Hypothalamus (tissue), 51 donors: ENCODE results near the gene RCVRN.

Experiments used
- DNase-seq, 51 donors: peaks; one replicate each; lab custom pipeline; 2025; lab: John Stamatoyannopoulos, UW

Gene RCVRN

DNA sequence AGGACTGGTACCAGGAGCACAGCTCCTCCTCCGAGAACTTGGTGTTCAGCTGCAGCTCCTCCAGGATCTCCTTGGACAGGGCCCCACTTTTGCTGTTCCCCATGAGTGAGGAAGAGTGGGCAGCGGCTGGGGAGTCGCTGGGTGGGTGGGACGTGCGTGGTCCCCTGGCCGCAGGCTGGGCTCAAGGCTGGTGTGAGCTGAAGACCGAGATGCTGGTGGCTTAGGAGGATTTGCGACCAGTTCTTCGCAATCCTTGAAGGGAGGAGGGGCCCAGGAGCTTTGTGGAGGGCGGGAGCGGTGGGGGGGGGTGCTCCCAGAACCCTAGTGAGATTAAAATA, at the start of gene RCVRN:
RCVRN (minus strand) TSS at position 194 of the 338 bp plus-strand sequence; CDS start at position 103, 91 bp downstream.
- no peak for DNase-seq

DNA sequence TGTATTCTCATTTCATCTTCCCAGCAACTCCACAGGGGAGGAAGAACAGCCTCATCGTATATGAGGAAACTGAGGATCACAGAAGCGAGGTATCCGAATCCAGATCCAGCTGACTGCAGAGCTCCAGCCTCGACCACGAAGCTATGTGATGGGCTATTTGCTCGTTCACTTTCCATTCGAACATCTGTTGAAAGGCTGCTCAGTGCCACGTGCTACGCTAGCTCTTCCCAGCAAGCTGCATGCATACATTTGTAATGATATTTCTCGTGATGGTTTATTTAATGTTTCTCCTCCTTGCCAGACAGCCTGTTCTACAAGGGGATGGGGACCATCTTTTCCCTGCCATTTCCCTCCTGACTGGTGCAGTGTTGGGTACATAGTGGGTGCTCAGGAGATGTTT, 48.4 kb upstream of the RCVRN start:
- no peak for DNase-seq

DNA sequence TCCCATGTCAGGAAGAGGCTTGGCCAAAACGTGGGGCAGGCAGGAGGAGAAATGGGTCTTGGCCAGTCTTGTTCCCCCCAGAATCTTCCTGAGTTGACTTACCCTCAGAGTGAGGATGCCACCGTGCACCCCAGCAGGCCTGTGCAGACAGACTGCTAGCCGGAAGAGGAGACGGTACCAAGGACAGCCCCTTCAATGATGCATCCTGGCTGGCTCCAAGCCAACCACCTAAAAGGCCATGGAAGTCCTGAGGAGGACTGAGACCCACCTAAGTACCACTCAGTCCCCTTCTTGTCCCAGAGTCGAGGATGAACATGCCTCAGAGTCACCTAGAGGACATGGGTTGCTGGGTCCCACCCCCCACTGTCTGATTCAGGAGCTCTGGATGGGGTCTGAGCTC, 46.7 kb upstream of the RCVRN start:
- no peak for DNase-seq

GRCh38 chr17:9948928-9949327, 43.9 kb upstream of the RCVRN start:
- DNase-seq = no peak

DNA sequence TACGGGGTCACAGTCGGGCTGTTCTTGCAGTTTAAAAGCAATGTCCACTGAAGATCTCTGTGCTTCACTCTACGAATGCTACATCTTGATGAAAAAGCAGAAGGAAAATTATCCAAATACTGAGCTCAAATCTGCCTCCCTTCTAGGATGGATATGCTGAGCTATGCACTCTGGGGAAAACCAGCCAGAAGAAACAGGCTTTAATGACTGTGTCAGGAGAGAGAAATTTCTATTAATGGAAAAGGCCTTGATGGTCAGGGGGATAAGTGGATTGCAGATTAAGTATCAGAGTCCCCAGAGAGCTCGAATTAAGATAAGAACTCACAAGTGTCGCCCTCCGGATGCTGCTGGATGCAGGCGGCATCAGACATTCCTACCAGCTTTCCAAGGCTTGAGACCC, 39.6 kb upstream of the RCVRN start:
- no peak for DNase-seq

DNA sequence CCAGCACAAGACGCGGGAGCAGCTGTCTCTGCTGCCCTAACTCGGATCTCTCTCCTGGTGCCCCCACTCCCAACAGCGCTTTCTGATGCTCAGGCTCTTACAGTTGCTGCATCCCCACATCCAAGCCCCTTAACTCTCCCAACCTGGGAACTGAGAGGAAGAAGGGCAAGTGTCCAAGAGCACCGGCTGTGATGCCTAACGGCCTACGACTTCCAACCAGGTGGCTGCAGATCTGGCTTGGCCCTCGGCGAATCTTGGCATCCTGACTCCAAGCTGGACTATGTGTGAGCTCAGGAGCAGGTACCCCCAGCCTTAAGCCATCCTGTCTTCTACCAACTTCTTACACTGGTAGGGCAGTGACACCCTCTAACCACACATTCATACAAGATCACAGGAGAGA, 38.3 kb upstream of the RCVRN start:
- DNase-seq = no peak

GRCh38 chr17:9942885-9943284, 37.8 kb upstream of the RCVRN start:
- DNase-seq = no peak

DNA sequence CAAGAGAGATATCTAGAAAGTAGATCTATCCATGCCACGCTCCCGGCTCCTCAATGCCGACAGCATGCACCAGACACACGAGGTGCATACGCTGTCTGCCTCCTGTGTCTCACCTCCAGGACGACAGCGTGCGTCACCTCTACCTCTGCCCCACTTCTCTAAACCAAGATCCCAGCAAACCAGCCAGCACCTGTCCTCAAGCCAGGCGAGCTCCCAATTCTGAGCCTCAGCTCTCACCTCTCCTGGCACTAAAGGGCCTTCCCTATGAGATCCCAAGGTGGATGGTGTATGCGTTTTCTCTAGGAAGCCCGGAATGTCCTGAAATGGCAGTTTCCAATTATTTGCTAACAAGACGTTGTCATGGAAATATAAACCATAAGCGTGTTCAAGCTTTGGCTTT, 36.2 kb upstream of the RCVRN start:
- no peak for DNase-seq

DNA sequence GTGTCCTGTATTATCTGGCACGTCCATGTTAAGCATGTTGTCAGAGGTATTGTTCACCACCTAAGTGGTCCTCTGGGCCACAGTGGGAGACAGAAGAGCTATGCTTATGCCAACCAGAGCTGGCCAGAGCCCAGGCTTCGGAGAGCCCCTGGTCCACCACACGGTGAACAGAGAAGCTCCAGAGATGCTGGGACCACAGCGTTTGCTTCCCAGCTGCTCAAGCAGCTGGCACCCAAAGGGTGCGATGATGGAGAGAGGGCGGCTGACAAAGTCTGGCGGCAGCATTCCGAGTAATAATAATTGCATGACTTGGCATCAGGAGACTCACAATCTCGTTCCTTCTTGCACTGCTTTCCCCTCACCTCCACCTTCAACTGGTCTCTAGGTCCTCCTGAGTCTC, 35.8 kb upstream of the RCVRN start:
- DNase-seq = no peak

DNA sequence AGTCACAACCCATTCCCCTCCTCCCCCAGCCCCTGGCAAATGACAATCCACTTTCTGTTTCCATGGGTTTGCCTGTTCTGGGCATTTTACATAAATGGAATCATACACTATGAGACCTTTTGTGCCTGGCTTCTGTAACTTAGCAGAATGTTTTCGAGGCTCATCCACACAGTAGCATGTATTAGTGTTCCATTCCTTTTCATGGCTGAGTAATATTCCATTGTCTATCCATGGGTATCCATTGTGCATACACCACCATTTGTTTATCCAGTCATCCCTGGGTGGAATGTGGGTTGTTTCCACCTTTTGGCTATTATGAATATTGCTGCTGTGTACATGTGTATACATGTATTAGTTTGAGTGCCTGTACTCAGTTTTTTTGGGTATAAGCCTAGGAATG, 33.7 kb upstream of the RCVRN start:
- no peak for DNase-seq

GRCh38 chr17:9937901-9938300, 32.8 kb upstream of the RCVRN start:
- DNase-seq = no peak

DNA sequence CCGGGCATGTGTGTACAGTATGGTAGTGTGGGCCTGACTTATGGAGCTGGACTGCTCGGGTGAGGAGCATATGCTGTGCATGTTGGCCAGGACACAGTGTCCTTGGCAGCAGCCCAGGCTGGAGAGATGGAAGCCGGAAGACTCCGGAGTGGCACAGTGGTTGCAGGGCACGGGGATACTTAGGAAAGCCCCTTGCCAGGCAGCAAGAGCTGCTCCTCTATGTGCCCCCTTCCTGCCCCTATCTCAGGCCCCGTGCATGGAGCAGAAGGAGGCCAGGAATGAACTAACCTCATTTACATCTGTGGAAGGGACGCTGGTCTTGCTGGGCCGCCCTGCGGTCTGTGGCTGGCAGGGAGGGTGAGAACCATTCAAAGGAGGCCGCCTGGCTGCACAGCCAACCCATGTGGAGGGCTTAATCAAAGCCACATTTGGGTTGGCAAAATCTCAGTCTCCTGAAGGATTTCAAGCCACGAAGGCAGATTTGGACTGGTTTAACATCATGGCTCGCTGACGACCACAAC, 32.2 kb upstream of the RCVRN start:
- DNase-seq = peak in 24 of 51 donors; percentile 5 to 66 (median 18)

DNA sequence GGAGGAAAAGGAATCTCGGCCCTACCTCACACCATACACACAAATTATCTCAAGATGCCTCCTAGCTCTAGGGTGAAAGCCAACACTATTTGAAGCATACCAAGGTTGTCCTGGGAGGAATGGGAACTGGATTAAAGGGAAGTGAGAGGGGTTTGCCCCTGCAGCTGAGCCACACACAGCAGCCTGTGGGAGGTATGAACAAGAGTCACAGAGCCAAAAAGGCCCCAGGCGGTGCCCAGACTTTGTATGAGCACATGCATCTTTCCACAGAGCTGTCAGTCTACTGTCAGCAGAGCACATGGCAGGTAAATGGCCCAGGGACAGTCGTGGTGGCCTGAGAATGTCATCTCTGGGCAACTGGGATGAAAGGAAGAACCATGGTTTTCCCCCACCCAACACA, 31.0 kb upstream of the RCVRN start:
- no peak for DNase-seq

DNA sequence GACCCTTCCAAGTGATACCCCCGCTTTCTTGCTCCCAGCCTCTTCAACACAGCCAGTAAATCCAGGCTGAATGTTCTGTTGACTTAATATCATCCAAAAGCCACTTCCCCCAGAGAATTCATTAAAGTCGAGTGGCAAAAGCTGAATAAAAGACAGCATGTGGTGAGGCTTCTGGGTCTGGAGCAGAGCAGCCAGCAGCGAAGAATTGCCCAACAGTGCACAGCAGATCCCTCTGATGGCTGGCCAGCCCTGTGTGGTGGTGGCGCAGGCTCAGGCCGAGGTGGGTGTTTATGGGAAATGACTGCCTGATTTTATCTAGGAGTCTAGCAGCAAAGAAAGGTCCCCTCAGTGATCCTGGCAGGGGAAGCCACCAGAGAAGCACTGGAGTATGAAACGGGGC, 30.3 kb upstream of the RCVRN start:
- peak in 4 of 51 donors; percentile 9 to 10 (median 9) for DNase-seq

DNA sequence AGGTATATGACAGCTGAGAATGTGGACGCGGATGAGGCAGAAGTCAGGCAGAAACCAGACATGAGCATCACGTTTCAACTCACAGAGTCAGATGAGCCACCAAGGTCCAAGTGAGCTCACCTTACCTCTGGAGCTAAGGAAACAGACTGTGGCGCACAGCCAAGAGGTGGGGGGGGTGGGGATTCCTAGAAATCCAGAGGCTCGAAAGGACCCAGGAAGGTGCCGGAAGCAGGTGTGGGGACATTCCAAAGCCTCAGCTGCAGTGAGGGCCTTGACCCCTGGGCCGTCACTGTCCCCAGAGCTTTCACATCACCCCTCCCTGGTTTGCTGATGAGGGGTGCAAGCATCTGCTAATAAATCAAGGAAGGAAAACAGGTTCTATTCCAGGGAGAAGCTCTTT, 29.3 kb upstream of the RCVRN start:
- DNase-seq = no peak

DNA sequence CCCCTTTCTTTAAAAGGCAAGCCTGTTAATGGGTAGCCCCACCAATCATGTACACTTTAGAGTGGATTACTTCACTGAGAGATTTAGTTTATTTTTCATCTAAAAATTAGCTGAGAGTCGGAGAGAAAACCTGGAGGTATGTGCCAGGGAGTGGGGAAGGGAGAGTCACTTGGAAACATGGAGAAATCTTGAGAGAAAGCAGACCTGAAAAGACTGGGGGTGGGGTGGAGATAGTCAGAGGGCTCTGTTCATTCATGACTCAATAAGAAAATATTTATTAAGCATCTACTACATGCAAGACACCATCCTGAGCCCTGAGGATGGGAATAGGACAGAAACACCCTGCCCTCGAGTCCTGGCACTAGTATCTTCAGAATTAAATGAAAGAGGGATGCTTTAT, 27.4 kb upstream of the RCVRN start:
- no peak for DNase-seq

DNA sequence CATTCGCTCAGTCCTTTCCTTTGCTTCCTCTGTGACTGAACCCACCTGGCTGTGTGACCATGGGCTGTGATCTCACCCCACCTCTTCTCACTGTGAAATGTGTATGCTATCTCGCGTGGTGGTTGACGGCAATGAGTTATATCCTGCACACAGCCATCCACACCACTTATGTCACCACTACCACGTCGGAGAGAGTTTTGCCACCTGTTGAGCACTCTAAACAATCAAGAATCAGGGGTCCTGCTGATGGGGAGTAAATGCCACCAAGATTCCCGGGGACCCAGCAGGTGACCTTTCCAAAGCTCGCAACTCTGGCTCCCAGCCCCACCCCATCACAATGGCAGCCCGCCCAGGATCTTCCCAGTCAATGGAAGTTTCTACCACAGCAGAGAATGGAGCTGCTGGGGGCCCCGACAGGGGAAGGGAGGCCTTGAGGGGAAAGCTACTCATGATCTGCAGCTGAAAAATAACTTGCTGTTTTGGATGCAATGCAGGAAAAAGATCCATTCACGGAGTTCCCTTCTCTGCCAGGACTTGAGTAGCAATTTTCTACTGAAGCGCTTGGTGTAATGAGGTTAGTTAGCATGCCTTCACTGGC, 26.2 kb upstream of the RCVRN start:
- DNase-seq = no peak

DNA sequence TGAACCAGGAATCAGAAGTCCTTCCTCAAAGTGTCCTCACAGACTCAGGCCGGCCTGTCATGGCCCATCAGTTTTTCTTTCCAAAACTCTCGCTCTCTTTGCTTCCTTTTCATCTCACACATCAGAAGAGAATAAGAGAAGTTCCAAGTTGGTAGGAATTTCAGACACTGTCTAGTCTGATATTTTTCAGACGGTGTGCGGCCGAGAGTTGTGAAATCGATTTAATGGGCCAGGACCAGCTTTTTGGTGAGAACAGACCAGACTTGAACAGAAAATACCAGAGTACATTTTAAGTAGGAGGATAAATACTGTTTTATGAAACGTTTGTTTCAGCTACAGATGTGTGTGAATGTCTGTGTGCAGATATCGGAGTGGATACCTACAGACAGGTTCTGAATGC, 24.8 kb upstream of the RCVRN start:
- no peak for DNase-seq

- peak in 1 of 51 donors; percentile 61 for DNase-seq
Observed at GRCh38 chr17:9928601-9929333, 23.7 kb upstream of the RCVRN start.

GRCh38 chr17:9926150-9926804, 21.2 kb upstream of the RCVRN start:
- no peak for DNase-seq

DNA sequence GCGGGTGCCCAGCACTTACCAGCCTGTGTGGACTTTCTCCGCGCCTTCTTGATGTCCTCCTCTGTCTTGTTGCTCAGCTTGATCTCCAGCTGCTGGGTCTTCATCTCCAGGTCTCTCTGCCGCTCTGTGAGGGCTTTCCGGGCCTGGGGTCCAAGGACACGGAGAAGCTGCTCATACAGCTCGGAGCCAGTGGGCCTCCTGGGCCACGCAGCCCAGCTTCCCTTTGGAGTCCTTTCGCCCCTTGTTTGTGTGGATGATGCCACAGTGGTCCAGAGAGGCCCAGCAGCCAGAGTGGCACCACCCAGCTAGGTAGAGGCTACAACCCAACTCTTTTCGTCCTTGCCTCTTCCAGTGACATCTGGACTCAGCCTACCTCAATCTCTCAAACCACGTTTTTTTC, 20.4 kb upstream of the RCVRN start:
- DNase-seq = no peak

- DNase-seq = peak in 9 of 51 donors; percentile 5 to 76 (median 23)
Observed at GRCh38 chr17:9924735-9925191, 19.7 kb upstream of the RCVRN start.
